GM21529 (cell line): ENCODE results near the gene TTLL11.
A peak's percentile ranks its signal among the peaks of the same experiment; 100 is the strongest.

Experiments
- ATAC-seq: cut with Tn5 transposase; IDR thresholded peaks from one replicate; pipeline ENCODE4 v1.9.1; 2021; ENCODE audit not compliant: unreplicated experiment

TTLL11 gene

GRCh38 chr9:121979736-121980135 lies 113.4 kb downstream of the TTLL11 start:
- ATAC-seq: no peak

GRCh38 chr9:121976751-121977150 lies 116.4 kb downstream of the TTLL11 start:
- ATAC-seq: no peak

GRCh38 chr9:121975801-121976277 lies 117.3 kb downstream of the TTLL11 start:
- ATAC-seq: no peak

DNA sequence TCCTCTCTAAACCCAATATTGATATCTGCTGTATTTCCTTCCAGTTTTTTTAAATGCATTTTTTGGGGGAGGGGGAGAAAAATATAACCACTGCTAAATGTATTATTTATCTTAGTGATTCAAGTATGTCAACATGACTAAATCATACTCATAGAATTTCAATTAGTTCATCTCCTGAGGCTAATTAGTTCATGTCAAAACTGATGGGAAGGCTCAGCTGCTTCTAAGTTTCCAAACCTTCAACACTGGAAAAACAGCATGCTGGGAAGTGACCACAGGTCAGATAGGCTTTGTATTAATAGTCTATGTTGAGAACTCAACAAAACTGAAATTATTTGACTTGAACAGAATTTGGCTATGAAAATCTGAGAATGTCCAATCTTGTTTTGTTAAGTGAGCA lies 118.7 kb downstream of the TTLL11 start:
- ATAC-seq: no peak

- ATAC-seq: peak; percentile 91
These were observed 120.6 kb downstream of the TTLL11 start for GRCh38 chr9:121972501-121972981.

GRCh38 chr9:121968056-121968455 lies 125.1 kb downstream of the TTLL11 start:
- no peak for ATAC-seq

DNA sequence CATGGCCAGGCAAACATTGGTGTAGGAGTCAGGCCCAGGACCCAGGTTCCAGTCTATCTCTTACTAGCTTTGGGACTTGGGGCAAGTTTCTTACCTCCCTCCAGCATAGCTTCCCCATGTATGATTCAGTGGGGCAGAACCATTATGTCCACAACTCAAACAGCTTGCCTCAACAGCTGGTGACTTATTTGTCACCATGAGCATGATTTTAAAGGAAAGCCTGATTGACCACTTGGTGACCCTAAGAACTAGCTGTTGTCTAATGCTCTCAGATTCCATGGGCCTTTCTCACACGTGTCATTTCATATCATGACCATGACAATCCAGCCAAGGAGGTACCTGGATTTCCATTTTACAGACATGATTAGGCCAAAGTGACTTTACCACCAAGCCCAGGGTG lies 126.4 kb downstream of the TTLL11 start:
- ATAC-seq: no peak

DNA sequence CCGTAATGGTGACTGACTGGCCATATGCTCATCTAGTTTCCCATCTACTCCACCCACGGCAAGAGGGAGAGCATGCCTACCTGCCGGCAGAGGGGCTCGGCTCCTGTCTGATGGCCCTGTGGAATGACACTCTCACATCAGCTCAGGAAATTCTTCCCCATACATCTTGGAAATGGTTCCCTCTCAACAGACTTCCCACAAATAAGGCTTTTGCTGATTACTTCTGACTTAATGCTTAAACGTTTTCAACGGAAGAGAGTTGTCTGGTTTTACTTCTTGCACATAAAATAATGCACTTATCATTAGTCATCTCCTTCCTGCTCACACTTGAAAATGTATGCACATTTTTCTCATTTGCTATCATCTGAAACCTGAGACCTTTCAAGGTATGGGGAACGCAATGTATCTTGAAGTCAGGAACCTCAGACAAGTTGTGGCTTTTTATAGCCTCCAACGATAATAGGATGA lies 129.5 kb downstream of the TTLL11 start:
- no peak for ATAC-seq

DNA sequence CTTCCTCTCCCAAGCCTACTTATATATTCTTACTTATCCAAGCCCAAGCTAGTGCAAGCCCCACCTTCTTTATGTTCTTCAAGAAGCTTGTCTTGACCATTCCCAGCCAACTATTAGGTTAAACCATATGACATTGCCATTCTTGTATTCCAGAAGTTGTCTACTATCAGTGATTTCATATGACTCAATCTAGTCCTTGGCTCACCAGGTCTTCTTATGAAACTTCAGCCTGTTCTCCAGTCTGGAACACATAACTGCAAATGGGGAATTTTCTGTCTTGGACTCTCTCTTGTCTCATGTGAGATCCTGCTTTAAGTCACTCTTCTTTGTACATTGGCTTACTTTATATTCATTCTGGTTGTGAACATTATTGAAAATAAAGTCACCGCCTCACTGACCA lies 130.7 kb downstream of the TTLL11 start:
- ATAC-seq: no peak

DNA sequence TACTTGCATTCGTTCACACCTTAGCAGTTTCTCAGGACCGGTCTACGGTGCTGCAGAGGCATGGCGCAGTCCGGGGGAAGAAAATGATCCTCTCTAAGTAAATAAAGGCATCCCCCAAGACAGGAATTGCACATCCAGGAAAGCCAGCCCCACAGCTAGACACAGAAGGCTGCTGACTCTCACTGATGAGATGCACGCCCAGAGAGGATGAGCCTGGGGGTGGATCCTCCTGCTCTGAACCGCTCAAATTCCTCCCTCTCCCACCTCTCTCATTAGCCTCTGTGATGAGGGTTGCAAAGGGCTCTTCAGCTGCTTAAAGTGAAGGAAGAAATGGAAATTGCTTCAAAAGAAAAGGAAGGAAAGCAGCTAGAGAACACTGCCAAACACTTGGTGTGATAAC lies 132.4 kb downstream of the TTLL11 start:
- no peak for ATAC-seq

DNA sequence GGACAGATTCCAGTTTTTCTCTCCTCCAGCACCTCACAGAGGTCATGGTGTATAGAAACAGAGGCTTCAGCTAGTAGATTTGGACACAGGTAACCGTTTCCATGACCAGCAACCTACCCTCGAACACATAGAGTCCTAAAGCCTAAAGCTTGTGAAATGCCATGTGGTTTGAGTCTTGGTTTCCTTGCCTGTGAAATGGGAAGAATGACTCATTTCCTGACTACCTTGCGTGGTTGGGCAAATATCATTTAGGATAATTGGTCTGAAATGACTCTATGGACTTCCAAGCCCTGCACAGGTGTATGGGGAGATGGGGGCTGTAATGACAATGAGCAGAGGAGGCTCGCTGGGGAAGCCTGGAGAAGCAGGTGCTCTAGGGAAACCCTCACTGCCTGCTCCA lies 134.6 kb downstream of the TTLL11 start:
- ATAC-seq: no peak

DNA sequence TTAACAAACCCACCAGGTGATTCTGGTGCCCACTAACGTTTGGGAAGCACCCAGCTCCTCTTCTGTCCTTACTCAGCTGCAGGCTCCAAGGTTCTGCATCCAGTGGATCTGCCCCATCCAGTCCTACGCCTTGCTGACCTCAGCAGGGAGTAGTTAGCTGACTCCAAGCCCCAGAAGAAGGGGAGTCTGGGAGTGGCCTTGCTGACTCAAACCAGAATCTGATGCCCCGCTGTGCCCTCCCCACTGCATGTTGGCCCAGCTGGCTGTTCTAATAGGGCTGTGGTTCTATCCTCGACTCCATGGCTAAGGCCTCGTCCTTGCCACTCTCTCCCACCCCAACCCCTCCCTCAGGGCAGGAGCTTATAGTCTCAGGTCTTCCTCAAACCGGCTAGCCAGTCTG lies 136.3 kb downstream of the TTLL11 start:
- ATAC-seq: no peak

- ATAC-seq: no peak
These were observed 137.5 kb downstream of the TTLL11 start for GRCh38 chr9:121955649-121956048.

DNA sequence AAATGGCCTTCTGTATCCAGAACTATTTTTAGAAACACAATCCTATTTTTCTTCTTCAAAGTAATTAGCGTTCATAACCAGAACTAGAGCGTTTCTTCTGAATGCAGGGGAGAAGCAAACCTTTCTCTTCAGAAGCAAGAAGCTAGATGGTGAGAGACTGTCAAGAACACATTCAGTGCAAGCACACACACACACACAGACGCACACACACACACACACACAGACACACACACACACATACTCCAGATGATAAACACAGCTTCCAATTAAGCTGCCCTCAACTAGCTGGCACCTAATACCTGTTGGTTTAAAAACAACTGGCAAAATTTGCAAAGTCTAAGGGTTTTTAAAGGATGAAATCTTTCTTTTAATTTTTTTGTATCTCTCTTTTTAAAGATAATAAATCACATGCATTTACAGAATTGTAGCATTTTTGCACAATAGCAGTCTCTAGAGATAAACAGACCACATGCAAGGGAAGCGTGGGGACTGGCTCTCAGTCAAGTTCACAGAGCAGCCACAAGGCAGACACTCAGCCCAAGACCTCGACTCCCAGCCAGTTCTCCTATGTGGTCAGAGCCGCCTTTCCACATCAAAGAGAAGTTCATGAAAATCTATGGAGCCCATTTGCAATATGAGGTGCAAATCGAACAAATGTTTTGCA lies 138.5 kb downstream of the TTLL11 start:
- no peak for ATAC-seq

DNA sequence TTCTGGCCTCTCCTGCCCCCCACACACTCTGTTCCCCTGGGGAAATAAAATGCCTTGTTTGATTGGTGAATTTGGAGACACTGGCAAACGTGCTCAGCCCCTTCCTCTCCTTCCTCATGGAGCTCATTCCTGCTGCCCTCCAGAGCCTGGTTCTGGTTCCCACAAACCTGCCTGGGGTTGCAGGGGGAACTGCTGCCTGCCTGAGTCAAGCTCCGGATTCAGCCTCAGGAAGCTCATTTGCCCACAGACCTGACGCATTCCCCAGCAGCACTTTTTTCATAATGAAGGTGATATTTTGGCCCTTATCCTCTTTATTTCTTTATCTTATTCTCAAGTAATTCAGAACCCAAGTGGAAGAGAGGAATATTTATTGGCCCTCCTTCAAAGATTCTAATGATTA lies 140.5 kb downstream of the TTLL11 start:
- ATAC-seq: no peak

- no peak for ATAC-seq
These were observed 142.2 kb downstream of the TTLL11 start for GRCh38 chr9:121950866-121951265.

DNA sequence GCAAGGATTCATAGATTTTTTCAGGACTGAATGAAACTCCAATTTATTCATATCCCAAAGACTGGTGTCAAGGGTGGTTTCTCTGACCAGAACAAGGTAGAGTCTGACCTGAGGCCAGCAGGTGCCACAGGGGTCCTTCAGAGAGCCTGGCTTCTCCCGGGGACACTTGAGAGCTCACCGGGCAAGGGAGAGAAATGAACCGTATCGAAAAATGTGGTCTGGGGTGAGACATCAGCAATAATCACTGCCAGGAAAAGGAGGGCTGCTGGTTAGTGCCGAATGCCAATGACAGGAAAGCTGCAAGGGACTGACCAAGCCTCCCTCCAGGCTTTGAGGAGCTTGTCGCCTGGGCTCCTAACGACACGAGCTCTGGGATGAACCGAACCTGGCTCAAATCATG lies 142.7 kb downstream of the TTLL11 start:
- no peak for ATAC-seq

- ATAC-seq: no peak
These were observed 143.3 kb downstream of the TTLL11 start for GRCh38 chr9:121949766-121950165.

- no peak for ATAC-seq
These were observed 143.7 kb downstream of the TTLL11 start for GRCh38 chr9:121949364-121949763.

GRCh38 chr9:121947775-121948174 lies 145.3 kb downstream of the TTLL11 start:
- no peak for ATAC-seq

GRCh38 chr9:121946465-121946864 lies 146.6 kb downstream of the TTLL11 start:
- no peak for ATAC-seq

DNA sequence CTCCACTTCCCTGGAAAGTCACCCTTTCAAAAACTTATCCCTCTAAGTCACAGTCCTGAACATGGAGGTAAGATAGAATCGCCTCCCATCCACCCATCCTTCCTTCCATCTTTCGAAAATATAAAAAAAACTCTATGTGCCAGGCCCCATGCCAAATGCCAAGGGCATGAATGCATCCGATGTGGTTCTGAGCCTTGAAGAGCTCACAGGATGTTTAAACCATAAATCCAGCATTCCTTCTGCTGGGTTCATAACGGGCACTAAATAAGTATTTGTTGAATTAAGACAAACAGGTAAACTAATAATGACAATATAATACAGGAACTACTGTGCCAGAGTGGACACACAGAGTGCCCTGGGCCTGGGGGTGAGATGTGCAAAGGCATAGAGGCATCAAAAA lies 147.3 kb downstream of the TTLL11 start:
- no peak for ATAC-seq

- ATAC-seq: no peak
These were observed 147.8 kb downstream of the TTLL11 start for GRCh38 chr9:121945281-121945680.
